GM23338 (cell line): ENCODE data around the gene DNAJC11.

Experiments
- CREB1 ChIP-seq: fragments of 250-450 bp; sonication (Bioruptor Pico); IDR thresholded peaks from 2 replicates; pipeline ENCODE4 v1.5.0; 2020; ENCODE audit warnings: low read depth, mild to moderate bottlenecking, moderate library complexity
- EZH2 ChIP-seq: fragments of 200-600 bp; sonication (generic); IDR thresholded peaks from one replicate; pipeline ENCODE4 v1.8.0; 2017; ENCODE audit warnings: antibody characterized with exemption, mild to moderate bottlenecking, low read depth; ENCODE audit not compliant: unreplicated experiment
- EZH2phosphoT487 ChIP-seq: fragments of 200-600 bp; sonication (generic); IDR thresholded peaks from one replicate; pipeline ENCODE4 v1.8.1; 2018; ENCODE audit warnings: antibody characterized with exemption; ENCODE audit not compliant: unreplicated experiment
- JUNB ChIP-seq: IDR thresholded peaks from one replicate; pipeline ENCODE4 v1.6.1; 2016; ENCODE audit warnings: antibody characterized with exemption; ENCODE audit not compliant: unreplicated experiment
- NANOG ChIP-seq: IDR thresholded peaks from 2 replicates; pipeline ENCODE4 v1.6.1; 2016; ENCODE audit warnings: antibody characterized with exemption, borderline replicate concordance
- POLR2AphosphoS5 ChIP-seq: IDR thresholded peaks from 2 replicates; pipeline ENCODE4 v1.6.1; 2016; ENCODE audit warnings: antibody characterized with exemption, low read depth
- STAT1 ChIP-seq: IDR thresholded peaks from one replicate; pipeline ENCODE4 v1.6.1; 2016; ENCODE audit warnings: antibody characterized with exemption; ENCODE audit not compliant: unreplicated experiment
- ZNF114 ChIP-seq: fragments of 250-450 bp; sonication (Bioruptor Pico); IDR thresholded peaks from 2 replicates; pipeline ENCODE4 v1.5.0; 2020; ENCODE audit warnings: mild to moderate bottlenecking, moderate library complexity
- TF ChIP-seq, protein P1 (sequence below), 2 experiments: fragments of 200-600 bp in 1 of 2; sonication (generic) in 1 of 2; conservative IDR thresholded peaks; 2 replicates each; pipeline versions ENCODE4 v1.5.1 to v1.6.1; 2016 to 2017; ENCODE audit warnings: antibody characterized with exemption in 2 of 2, low read depth in 2 of 2, mild to moderate bottlenecking in 2 of 2, moderate library complexity in 1 of 2
- TF ChIP-seq, protein P2 (sequence below): IDR thresholded peaks from one replicate; pipeline ENCODE4 v1.6.1; 2018; ENCODE audit warnings: antibody characterized with exemption; ENCODE audit not compliant: unreplicated experiment
- TF ChIP-seq, protein P3 (sequence below): fragments of 250-450 bp; sonication (Bioruptor Pico); IDR thresholded peaks from 2 replicates; pipeline ENCODE4 v1.5.0; 2020; ENCODE audit warnings: mild to moderate bottlenecking, moderate library complexity
- TF ChIP-seq, protein P4 (sequence below): IDR thresholded peaks from 2 replicates; pipeline ENCODE4 v1.6.1; 2016; ENCODE audit warnings: antibody characterized with exemption

DNA sequence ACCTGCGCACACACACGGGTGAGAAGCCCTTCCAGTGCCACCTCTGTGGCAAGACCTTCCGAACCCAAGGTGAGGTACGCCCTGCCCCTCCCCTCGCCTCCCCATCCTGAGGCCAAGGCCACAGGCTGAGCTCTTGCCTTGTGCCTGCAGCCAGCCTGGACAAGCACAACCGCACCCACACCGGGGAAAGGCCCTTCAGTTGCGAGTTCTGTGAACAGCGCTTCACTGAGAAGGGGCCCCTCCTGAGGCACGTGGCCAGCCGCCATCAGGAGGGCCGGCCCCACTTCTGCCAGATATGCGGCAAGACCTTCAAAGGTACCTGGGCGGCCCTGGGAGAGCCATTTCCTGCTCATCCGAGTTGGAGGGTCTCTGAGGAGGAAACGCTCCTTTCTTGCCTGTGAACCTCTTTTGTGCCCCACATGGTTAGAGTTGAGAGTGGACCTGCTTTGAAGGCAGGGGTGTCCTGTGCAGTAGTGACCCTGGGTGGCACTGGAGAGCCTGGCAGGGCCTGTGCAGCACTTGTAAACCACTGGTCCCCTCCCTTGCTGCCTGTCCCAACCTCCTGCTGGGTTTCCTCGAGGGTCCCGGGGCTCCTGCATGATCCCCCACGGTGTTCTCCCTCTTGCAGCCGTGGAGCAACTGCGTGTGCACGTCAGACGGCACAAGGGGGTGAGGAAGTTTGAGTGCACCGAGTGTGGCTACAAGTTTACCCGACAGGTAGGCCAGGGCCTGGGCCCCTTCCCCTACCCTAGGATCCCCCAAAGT, 113.3 kb downstream of the DNAJC11 start:
- no peak for TF ChIP-seq POLR2AphosphoS5
- TF ChIP-seq, protein P1, sequence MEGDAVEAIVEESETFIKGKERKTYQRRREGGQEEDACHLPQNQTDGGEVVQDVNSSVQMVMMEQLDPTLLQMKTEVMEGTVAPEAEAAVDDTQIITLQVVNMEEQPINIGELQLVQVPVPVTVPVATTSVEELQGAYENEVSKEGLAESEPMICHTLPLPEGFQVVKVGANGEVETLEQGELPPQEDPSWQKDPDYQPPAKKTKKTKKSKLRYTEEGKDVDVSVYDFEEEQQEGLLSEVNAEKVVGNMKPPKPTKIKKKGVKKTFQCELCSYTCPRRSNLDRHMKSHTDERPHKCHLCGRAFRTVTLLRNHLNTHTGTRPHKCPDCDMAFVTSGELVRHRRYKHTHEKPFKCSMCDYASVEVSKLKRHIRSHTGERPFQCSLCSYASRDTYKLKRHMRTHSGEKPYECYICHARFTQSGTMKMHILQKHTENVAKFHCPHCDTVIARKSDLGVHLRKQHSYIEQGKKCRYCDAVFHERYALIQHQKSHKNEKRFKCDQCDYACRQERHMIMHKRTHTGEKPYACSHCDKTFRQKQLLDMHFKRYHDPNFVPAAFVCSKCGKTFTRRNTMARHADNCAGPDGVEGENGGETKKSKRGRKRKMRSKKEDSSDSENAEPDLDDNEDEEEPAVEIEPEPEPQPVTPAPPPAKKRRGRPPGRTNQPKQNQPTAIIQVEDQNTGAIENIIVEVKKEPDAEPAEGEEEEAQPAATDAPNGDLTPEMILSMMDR (conservative IDR thresholded peaks at IDR 0.05; ENCODE audit: low read depth in 2 of 2), result no peak
- TF ChIP-seq JUNB, result no peak
- no peak for TF ChIP-seq EZH2phosphoT487
- no peak for TF ChIP-seq EZH2
- TF ChIP-seq CREB1 (CRISPR knock-in tag), result no peak
- TF ChIP-seq, protein P2, sequence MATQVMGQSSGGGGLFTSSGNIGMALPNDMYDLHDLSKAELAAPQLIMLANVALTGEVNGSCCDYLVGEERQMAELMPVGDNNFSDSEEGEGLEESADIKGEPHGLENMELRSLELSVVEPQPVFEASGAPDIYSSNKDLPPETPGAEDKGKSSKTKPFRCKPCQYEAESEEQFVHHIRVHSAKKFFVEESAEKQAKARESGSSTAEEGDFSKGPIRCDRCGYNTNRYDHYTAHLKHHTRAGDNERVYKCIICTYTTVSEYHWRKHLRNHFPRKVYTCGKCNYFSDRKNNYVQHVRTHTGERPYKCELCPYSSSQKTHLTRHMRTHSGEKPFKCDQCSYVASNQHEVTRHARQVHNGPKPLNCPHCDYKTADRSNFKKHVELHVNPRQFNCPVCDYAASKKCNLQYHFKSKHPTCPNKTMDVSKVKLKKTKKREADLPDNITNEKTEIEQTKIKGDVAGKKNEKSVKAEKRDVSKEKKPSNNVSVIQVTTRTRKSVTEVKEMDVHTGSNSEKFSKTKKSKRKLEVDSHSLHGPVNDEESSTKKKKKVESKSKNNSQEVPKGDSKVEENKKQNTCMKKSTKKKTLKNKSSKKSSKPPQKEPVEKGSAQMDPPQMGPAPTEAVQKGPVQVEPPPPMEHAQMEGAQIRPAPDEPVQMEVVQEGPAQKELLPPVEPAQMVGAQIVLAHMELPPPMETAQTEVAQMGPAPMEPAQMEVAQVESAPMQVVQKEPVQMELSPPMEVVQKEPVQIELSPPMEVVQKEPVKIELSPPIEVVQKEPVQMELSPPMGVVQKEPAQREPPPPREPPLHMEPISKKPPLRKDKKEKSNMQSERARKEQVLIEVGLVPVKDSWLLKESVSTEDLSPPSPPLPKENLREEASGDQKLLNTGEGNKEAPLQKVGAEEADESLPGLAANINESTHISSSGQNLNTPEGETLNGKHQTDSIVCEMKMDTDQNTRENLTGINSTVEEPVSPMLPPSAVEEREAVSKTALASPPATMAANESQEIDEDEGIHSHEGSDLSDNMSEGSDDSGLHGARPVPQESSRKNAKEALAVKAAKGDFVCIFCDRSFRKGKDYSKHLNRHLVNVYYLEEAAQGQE, result no peak
- TF ChIP-seq, protein P3, sequence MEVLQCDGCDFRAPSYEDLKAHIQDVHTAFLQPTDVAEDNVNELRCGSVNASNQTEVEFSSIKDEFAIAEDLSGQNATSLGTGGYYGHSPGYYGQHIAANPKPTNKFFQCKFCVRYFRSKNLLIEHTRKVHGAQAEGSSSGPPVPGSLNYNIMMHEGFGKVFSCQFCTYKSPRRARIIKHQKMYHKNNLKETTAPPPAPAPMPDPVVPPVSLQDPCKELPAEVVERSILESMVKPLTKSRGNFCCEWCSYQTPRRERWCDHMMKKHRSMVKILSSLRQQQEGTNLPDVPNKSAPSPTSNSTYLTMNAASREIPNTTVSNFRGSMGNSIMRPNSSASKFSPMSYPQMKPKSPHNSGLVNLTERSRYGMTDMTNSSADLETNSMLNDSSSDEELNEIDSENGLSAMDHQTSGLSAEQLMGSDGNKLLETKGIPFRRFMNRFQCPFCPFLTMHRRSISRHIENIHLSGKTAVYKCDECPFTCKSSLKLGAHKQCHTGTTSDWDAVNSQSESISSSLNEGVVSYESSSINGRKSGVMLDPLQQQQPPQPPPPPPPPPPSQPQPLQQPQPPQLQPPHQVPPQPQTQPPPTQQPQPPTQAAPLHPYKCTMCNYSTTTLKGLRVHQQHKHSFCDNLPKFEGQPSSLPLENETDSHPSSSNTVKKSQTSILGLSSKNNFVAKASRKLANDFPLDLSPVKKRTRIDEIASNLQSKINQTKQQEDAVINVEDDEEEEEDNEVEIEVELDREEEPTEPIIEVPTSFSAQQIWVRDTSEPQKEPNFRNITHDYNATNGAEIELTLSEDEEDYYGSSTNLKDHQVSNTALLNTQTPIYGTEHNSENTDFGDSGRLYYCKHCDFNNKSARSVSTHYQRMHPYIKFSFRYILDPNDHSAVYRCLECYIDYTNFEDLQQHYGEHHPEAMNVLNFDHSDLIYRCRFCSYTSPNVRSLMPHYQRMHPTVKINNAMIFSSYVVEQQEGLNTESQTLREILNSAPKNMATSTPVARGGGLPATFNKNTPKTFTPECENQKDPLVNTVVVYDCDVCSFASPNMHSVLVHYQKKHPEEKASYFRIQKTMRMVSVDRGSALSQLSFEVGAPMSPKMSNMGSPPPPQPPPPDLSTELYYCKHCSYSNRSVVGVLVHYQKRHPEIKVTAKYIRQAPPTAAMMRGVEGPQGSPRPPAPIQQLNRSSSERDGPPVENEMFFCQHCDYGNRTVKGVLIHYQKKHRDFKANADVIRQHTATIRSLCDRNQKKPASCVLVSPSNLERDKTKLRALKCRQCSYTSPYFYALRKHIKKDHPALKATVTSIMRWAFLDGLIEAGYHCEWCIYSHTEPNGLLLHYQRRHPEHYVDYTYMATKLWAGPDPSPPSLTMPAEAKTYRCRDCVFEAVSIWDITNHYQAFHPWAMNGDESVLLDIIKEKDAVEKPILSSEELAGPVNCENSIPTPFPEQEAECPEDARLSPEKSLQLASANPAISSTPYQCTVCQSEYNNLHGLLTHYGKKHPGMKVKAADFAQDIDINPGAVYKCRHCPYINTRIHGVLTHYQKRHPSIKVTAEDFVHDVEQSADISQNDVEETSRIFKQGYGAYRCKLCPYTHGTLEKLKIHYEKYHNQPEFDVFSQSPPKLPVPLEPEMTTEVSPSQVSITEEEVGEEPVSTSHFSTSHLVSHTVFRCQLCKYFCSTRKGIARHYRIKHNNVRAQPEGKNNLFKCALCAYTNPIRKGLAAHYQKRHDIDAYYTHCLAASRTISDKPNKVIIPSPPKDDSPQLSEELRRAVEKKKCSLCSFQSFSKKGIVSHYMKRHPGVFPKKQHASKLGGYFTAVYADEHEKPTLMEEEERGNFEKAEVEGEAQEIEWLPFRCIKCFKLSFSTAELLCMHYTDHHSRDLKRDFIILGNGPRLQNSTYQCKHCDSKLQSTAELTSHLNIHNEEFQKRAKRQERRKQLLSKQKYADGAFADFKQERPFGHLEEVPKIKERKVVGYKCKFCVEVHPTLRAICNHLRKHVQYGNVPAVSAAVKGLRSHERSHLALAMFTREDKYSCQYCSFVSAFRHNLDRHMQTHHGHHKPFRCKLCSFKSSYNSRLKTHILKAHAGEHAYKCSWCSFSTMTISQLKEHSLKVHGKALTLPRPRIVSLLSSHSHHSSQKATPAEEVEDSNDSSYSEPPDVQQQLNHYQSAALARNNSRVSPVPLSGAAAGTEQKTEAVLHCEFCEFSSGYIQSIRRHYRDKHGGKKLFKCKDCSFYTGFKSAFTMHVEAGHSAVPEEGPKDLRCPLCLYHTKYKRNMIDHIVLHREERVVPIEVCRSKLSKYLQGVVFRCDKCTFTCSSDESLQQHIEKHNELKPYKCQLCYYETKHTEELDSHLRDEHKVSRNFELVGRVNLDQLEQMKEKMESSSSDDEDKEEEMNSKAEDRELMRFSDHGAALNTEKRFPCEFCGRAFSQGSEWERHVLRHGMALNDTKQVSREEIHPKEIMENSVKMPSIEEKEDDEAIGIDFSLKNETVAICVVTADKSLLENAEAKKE (CRISPR knock-in tag), result no peak
- no peak for TF ChIP-seq STAT1
- TF ChIP-seq, protein P4, sequence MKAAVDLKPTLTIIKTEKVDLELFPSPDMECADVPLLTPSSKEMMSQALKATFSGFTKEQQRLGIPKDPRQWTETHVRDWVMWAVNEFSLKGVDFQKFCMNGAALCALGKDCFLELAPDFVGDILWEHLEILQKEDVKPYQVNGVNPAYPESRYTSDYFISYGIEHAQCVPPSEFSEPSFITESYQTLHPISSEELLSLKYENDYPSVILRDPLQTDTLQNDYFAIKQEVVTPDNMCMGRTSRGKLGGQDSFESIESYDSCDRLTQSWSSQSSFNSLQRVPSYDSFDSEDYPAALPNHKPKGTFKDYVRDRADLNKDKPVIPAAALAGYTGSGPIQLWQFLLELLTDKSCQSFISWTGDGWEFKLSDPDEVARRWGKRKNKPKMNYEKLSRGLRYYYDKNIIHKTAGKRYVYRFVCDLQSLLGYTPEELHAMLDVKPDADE, result no peak
- no peak for TF ChIP-seq ZNF114 (CRISPR knock-in tag)
- TF ChIP-seq NANOG, result no peak
